K562 (cell line): ENCODE results near the gene ARHGAP22. TPM values are rescaled to one million over a fixed set of nuclear protein-coding genes. Genes with fewer than 3 reads are reported as not detected.

ENCODE experiments used
- ASH1L ChIP-seq: fragments of 450-650 bp; IDR thresholded peaks from 2 replicates; pipeline ENCODE4 v1.6.1; 2018; ENCODE audit warnings: borderline replicate concordance, mild to moderate bottlenecking, low read depth; ENCODE audit not compliant: partially characterized antibody
- CEBPB ChIP-seq: fragments of 450-650 bp; IDR thresholded peaks from 2 replicates; pipeline ENCODE4 v1.6.1; 2016; ENCODE audit warnings: missing genetic modification characterization, missing compliant biosample characterization
- ERF ChIP-seq: fragments of 450-650 bp; formaldehyde crosslinking; IDR thresholded peaks from 2 replicates; pipeline ENCODE4 v1.4.0; 2020; ENCODE audit warnings: mild to moderate bottlenecking, mixed read lengths
- HOXB6 ChIP-seq: fragments of 250-450 bp; sonication (Bioruptor Pico); IDR thresholded peaks from 2 replicates; pipeline ENCODE4 v1.5.1; 2022; ENCODE audit warnings: mild to moderate bottlenecking, borderline replicate concordance
- KLF6 ChIP-seq: fragments of 250-450 bp; sonication (Bioruptor Pico); IDR thresholded peaks from 2 replicates; pipeline ENCODE4 v1.4.0; 2020; ENCODE audit warnings: mild to moderate bottlenecking, moderate library complexity, borderline replicate concordance
- POLR2B ChIP-seq: fragments of 450-650 bp; IDR thresholded peaks from 2 replicates; pipeline ENCODE4 v1.6.1; 2018; ENCODE audit warnings: low read depth; ENCODE audit not compliant: partially characterized antibody
- PTRF ChIP-seq: fragments of 450-650 bp; IDR thresholded peaks from 2 replicates; pipeline ENCODE4 v1.6.1; 2016; ENCODE audit warnings: mild to moderate bottlenecking, missing genetic modification characterization, missing compliant biosample characterization
- SRSF7 ChIP-seq: fragments of 200-400 bp; formaldehyde crosslinking; optimal IDR thresholded peaks from 2 replicates; pipeline ENCODE3; 2017; ENCODE audit warnings: mild to moderate bottlenecking, low read depth, low read length
- ZNF253 ChIP-seq: fragments of 250-450 bp; sonication (Bioruptor Pico); conservative IDR thresholded peaks from 2 replicates; pipeline ENCODE4 v1.6.1; 2021; ENCODE audit warnings: mild to moderate bottlenecking
- polyA plus RNA-seq, 8 experiments: library from polyadenylated mRNA; depleted of rRNA in 4 of 8; stranded (reverse) in 5 of 8; unstranded in 3 of 8; fragments of >200 nt; fragmentation: Nextera tagmentation in 2 of 8; fragmentation: Illumina TruSeq in 1 of 8; extraction: Ambion mirVana in 2 of 8; extraction: Trizol in 1 of 8; gene quantifications; 2 replicates each; pipeline versions ENCODE4 v1.2.1 to v1.2.3, GENCODE V29; 2011 to 2014; ENCODE audit warnings: inconsistent platforms in 1 of 8, missing spikeins in 1 of 8
- total RNA-seq, 7 experiments: library from RNA; depleted of rRNA in 6 of 7; stranded (reverse); fragments of >200 nt in 6 of 7; fragmentation: Illumina TruSeq in 2 of 7; extraction: Trizol in 2 of 7; gene quantifications; 2 replicates each; pipeline versions ENCODE4 v1.2.1 to v1.2.3, GENCODE V29; 2011 to 2021; ENCODE audit warnings: low replicate concordance in 1 of 7
- TF ChIP-seq, protein P1 (sequence below), 3 experiments: fragments of 200-800 bp in 1 of 3; fragments of 250-450 bp in 1 of 3; fragments of 450-650 bp in 1 of 3; sonication (Bioruptor Pico) in 1 of 3; sonication (Bioruptor generic) in 1 of 3; formaldehyde crosslinking in 1 of 3; IDR thresholded peaks; 2 replicates each; pipeline versions ENCODE4 v1.6.1 to v1.8.0; 2016 to 2022; ENCODE audit warnings: mild to moderate bottlenecking in 2 of 3, missing genetic modification characterization in 2 of 3, missing compliant biosample characterization in 1 of 3, moderate library complexity in 1 of 3
- TF ChIP-seq, protein P2 (sequence below): fragments of 450-650 bp; IDR thresholded peaks from 2 replicates; pipeline ENCODE4 v1.6.1; 2018; ENCODE audit not compliant: partially characterized antibody

ARHGAP22 gene
- total and polyA plus RNA-seq, 9 of the 15 experiments (the other 6 are each of a cell fraction or from before 2014, with no cell fraction given): 1.3 to 28.1 (median 12.7) TPM

DNA sequence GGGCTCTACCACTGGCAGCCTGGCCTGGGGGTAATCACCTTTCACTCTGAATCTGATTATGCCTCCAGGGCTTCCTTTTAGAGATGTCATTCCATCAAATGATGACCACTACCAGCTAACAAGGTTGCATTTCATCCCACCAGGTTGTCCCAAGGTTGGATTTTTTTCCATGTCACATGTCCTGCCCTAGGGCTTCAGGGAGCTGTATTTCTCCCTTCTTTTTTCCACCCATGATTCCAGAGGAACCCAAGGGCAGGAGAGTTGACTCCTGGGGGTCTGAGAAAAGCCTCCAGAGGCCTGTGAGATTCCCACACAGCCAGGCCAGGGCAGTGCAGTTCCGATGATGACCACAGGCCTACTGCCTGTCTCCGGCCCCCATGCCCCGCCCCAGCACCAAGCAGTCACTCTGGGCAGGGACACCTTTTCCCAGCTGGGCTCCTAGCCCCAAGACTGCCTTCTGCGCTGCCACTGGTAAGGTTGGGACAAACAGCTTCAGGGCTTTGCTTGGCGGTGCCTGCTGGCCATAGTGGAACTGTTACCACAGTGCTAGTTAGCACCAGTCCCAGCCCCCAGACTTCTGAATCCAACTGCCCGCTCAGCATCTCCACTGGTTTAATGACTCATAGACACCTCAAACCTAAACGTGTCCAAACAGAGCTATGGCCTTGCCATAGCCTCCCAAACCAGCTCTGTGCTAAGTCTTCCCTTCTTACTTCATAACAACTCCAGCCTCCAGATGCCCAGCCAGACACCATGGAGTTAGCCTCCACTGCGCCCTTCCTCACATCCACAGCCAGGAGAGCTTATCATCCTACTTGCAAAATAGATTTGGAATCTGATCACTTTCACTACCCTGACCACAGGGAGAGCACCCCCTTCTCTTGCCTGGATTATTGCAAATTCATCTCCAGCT lies 133.7 kb downstream of the ARHGAP22 start (continued):
- TF ChIP-seq, protein P1, sequence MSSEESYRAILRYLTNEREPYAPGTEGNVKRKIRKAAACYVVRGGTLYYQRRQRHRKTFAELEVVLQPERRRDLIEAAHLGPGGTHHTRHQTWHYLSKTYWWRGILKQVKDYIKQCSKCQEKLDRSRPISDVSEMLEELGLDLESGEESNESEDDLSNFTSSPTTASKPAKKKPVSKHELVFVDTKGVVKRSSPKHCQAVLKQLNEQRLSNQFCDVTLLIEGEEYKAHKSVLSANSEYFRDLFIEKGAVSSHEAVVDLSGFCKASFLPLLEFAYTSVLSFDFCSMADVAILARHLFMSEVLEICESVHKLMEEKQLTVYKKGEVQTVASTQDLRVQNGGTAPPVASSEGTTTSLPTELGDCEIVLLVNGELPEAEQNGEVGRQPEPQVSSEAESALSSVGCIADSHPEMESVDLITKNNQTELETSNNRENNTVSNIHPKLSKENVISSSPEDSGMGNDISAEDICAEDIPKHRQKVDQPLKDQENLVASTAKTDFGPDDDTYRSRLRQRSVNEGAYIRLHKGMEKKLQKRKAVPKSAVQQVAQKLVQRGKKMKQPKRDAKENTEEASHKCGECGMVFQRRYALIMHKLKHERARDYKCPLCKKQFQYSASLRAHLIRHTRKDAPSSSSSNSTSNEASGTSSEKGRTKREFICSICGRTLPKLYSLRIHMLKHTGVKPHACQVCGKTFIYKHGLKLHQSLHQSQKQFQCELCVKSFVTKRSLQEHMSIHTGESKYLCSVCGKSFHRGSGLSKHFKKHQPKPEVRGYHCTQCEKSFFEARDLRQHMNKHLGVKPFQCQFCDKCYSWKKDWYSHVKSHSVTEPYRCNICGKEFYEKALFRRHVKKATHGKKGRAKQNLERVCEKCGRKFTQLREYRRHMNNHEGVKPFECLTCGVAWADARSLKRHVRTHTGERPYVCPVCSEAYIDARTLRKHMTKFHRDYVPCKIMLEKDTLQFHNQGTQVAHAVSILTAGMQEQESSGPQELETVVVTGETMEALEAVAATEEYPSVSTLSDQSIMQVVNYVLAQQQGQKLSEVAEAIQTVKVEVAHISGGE (CRISPR knock-in tag; IDR thresholded peaks at IDR 0.05): no peak
- no peak for TF ChIP-seq CEBPB (tag)
- TF ChIP-seq, protein P2, sequence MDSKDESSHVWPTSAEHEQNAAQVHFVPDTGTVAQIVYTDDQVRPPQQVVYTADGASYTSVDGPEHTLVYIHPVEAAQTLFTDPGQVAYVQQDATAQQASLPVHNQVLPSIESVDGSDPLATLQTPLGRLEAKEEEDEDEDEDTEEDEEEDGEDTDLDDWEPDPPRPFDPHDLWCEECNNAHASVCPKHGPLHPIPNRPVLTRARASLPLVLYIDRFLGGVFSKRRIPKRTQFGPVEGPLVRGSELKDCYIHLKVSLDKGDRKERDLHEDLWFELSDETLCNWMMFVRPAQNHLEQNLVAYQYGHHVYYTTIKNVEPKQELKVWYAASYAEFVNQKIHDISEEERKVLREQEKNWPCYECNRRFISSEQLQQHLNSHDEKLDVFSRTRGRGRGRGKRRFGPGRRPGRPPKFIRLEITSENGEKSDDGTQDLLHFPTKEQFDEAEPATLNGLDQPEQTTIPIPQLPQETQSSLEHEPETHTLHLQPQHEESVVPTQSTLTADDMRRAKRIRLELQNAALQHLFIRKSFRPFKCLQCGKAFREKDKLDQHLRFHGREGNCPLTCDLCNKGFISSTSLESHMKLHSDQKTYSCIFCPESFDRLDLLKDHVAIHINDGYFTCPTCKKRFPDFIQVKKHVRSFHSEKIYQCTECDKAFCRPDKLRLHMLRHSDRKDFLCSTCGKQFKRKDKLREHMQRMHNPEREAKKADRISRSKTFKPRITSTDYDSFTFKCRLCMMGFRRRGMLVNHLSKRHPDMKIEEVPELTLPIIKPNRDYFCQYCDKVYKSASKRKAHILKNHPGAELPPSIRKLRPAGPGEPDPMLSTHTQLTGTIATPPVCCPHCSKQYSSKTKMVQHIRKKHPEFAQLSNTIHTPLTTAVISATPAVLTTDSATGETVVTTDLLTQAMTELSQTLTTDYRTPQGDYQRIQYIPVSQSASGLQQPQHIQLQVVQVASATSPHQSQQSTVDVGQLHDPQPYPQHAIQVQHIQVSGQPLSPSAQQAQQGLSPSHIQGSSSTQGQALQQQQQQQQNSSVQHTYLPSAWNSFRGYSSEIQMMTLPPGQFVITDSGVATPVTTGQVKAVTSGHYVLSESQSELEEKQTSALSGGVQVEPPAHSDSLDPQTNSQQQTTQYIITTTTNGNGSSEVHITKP: peak; percentile 91
- no peak for TF ChIP-seq ZNF253 (CRISPR knock-in tag)
- 0 out of 2 replicates have a peak, but pooled peaks have one; percentile 57 for TF ChIP-seq ERF
- TF ChIP-seq HOXB6: no peak
- TF ChIP-seq PTRF: peak; percentile 35; the same call in 1 of the 2 replicates
- no peak for TF ChIP-seq POLR2B
- TF ChIP-seq ASH1L: no peak
- TF ChIP-seq SRSF7: no peak
- no peak for TF ChIP-seq KLF6 (CRISPR knock-in tag)
